SK-N-MC (cell line): ENCODE data around the gene F2RL1.
"Not testable (repeated sequence)": the region's sequence is repeated elsewhere in the genome, so short reads cannot be mapped to it uniquely, and the experiment has no call there.

Experiments
- EZH2 ChIP-seq: fragments of 200-600 bp; sonication (generic); IDR thresholded peaks from one replicate; pipeline ENCODE4 v1.6.1; 2017; ENCODE audit warnings: antibody characterized with exemption
- FOXP2 ChIP-seq: optimal IDR thresholded peaks from 2 replicates; pipeline ENCODE3; 2011; ENCODE audit warnings: mild to moderate bottlenecking, moderate library complexity; ENCODE audit not compliant: insufficient read depth; ENCODE audit errors: extremely low read length, control extremely low read depth
- POLR2AphosphoS5 ChIP-seq: IDR thresholded peaks from 2 replicates; pipeline ENCODE4 v1.6.1; 2012; ENCODE audit warnings: mild to moderate bottlenecking, low read depth, low read length, borderline replicate concordance

DNA sequence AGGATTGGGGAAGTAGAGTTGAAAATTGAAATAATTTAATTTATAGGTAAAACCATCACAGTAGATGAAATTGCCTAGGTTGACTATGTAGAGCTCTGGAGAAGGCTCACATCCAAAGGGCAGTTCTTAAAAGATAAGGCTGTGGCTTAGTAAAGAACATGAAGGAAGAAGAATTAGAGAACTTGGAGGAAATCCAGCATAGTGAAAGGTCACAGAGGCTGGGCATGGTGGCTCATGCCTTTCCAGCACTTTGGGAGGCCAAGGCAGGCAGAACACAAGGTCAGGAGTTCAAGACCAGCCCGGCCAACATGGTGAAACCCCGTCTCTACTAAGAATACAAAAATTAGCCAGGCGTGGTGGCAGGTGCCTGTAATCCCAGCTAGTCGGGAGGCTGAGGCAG lies 38.0 kb downstream of the F2RL1 start:
- not testable (repeated sequence) for TF ChIP-seq EZH2, POLR2AphosphoS5, FOXP2
